ENCODE results near the gene ARHGEF18.

DNA sequence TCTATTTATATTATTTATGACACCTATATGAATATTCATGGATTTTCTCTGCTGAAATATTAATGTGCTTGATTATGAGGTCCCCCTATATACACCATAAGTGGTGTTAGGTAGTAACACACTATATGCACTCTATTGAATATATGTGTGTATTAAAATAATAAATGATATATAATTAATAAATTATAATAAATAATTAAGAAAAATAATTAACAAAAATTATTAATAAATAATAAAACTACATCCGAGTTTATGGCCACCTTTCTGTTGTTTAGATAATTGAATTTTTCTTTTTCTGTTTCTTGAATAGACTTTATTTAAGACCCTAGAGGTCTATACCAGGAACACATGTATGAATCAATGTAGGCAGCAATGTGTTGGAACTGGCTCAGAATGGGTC, 20.9 kb upstream of the ARHGEF18 start:
- TF ChIP-seq FOS (IDR thresholded peaks at IDR 0.05; ENCODE audit: borderline replicate concordance, insufficient read depth, low read length) (no peak), POLR2A (IDR thresholded peaks at IDR 0.05; ENCODE audit: low read depth, low read length) (no peak), CTCF (IDR thresholded peaks at IDR 0.05; ENCODE audit: extremely low read depth in 1 of 2, insufficient read depth in 1 of 2, low read depth in 1 of 2, low read length in 2 of 2) (no peak), GATA2 (IDR thresholded peaks at IDR 0.05; ENCODE audit: insufficient read depth, insufficient read length, low read depth, low read length) (no peak), EZH2 (IDR thresholded peaks at IDR 0.05; ENCODE audit: borderline replicate concordance, low read depth, low read length, severe bottlenecking) (no peak), POLR2AphosphoS5 (IDR thresholded peaks at IDR 0.05; ENCODE audit: insufficient read depth, low read depth, low read length) (no peak), JUN (IDR thresholded peaks at IDR 0.05; ENCODE audit: borderline replicate concordance, insufficient read depth, insufficient read length, low read depth) (no peak)
- TF ChIP-seq, protein P1, sequence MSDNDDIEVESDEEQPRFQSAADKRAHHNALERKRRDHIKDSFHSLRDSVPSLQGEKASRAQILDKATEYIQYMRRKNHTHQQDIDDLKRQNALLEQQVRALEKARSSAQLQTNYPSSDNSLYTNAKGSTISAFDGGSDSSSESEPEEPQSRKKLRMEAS (IDR thresholded peaks at IDR 0.05; ENCODE audit: insufficient read depth, insufficient read length) = no peak
